Keratinocyte (primary cell): ENCODE results near the gene IWS1. TPM values are rescaled to one million over a fixed set of nuclear protein-coding genes. Genes with fewer than 3 reads are reported as not detected.

Experiments
- DNase-seq: peaks from one replicate; pipeline ENCODE4 v3.0.0-alpha.2; 2011; ENCODE audit warnings: low read depth, missing footprints, low spot score
- FAIRE-seq: peaks from 2 replicates; lab custom pipeline; 2011; peaks lifted over from hg19 to GRCh38; lab: Jason Lieb, UNC
- H2AFZ ChIP-seq: 2 replicates; pipeline ENCODE4 v1.6.0; 2012; ENCODE audit warnings: low read length, control low read depth, inconsistent platforms; ENCODE audit not compliant: control insufficient read depth
- H3K27ac ChIP-seq: 2 replicates; pipeline ENCODE4 v1.5.1; 2011; ENCODE audit warnings: low read length; ENCODE audit not compliant: control insufficient read depth, insufficient read depth
- H3K27me3 ChIP-seq: 3 replicates; pipeline ENCODE4 v1.6.0; 2011; ENCODE audit warnings: low read length; ENCODE audit not compliant: control insufficient read depth, insufficient read depth; ENCODE audit errors: extremely low read depth
- H3K36me3 ChIP-seq, 2 experiments: 2 replicates in 1 of 2; 3 replicates in 1 of 2; pipeline ENCODE4 v1.5.1; 2011; ENCODE audit warnings: low read length in 2 of 2, mild to moderate bottlenecking in 1 of 2; ENCODE audit not compliant: control insufficient read depth in 2 of 2, insufficient read depth in 2 of 2; ENCODE audit errors: extremely low read depth in 1 of 2
- H3K4me1 ChIP-seq: 3 replicates; pipeline ENCODE4 v1.5.1; 2011; ENCODE audit warnings: low read length; ENCODE audit not compliant: control insufficient read depth, insufficient read depth; ENCODE audit errors: extremely low read depth
- H3K4me2 ChIP-seq: 3 replicates; pipeline ENCODE4 v1.6.0; 2011; ENCODE audit warnings: low read depth, low read length; ENCODE audit not compliant: control insufficient read depth, insufficient read depth; ENCODE audit errors: extremely low read depth
- H3K4me3 ChIP-seq, 3 experiments: fragments of 200-600 bp in 1 of 3; sonication (generic) in 1 of 3; 2 replicates in 2 of 3; 3 replicates in 1 of 3; pipeline ENCODE4 v1.5.1; 2011 to 2016; ENCODE audit warnings: low read length in 3 of 3, mild to moderate bottlenecking in 3 of 3, control low read depth in 2 of 3, inconsistent platforms in 1 of 3, low read depth in 1 of 3, mixed read lengths in 1 of 3, mixed run types in 1 of 3, moderate library complexity in 1 of 3; ENCODE audit not compliant: control insufficient read depth in 2 of 3, insufficient read depth in 2 of 3; ENCODE audit errors: extremely low read depth in 1 of 3
- H3K79me2 ChIP-seq: 2 replicates; pipeline ENCODE4 v1.6.0; 2012; ENCODE audit warnings: low read length; ENCODE audit not compliant: control insufficient read depth, insufficient read depth
- H3K9ac ChIP-seq: 3 replicates; pipeline ENCODE4 v1.6.0; 2011; ENCODE audit warnings: low read length; ENCODE audit not compliant: control insufficient read depth, insufficient read depth; ENCODE audit errors: extremely low read depth
- H3K9me1 ChIP-seq: 3 replicates; pipeline ENCODE4 v1.6.0; 2011; ENCODE audit warnings: low read length; ENCODE audit not compliant: control insufficient read depth, insufficient read depth; ENCODE audit errors: extremely low read depth
- H3K9me3 ChIP-seq: 2 replicates; pipeline ENCODE4 v1.5.1; 2012; ENCODE audit warnings: low read depth, low read length; ENCODE audit not compliant: control insufficient read depth
- H4K20me1 ChIP-seq: 3 replicates; pipeline ENCODE4 v1.6.0; 2011; ENCODE audit warnings: low read length; ENCODE audit not compliant: control insufficient read depth, insufficient read depth; ENCODE audit errors: extremely low read depth
- CTCF ChIP-seq, 3 experiments: IDR thresholded peaks in 1 of 3; conservative IDR thresholded peaks in 1 of 3; optimal IDR thresholded peaks in 1 of 3; 2 replicates in 2 of 3; 3 replicates in 1 of 3; pipeline versions ENCODE3 to v1.5.1; 2011; ENCODE audit warnings: low read length in 3 of 3, mild to moderate bottlenecking in 3 of 3, moderate library complexity in 2 of 3, control low read depth in 1 of 3, inconsistent platforms in 1 of 3; ENCODE audit not compliant: insufficient read depth in 2 of 3; ENCODE audit errors: extremely low read depth in 1 of 3
- EZH2 ChIP-seq: IDR thresholded peaks from one replicate; pipeline ENCODE4 v1.6.1; 2012; ENCODE audit warnings: inconsistent platforms, mild to moderate bottlenecking, low read length, moderate library complexity
- dilution Hi-C: fragments of 300-500 bp; cut with MboI; formaldehyde crosslinking; loops from one replicate; pipeline ENCODE4 v1.7.0; 2020; ENCODE audit warnings: low sequenced_read_pairs; ENCODE audit not compliant: extremely low pct_ligation_motif_present
- polyA plus RNA-seq, 5 experiments: library from polyadenylated mRNA; depleted of rRNA in 3 of 5; stranded (reverse) in 3 of 5; stranded (forward) in 1 of 5; unstranded in 1 of 5; fragments of >200 nt; gene quantifications; 1 replicate in 1 of 5; 2 replicates in 3 of 5; 3 replicates in 1 of 5; pipeline versions ENCODE4 v1.2.1 to v1.2.3, GENCODE V29; 2011 to 2012; ENCODE audit warnings: missing spikeins in 2 of 5, low read depth in 1 of 5, low replicate concordance in 1 of 5

Gene IWS1
- polyA plus RNA-seq, 1 donor (not counting 4 experiments of a cell fraction or from before 2014, with no cell fraction given) = 52.0 TPM

GRCh38 chr2:127479866-127480743 is 46.2 kb downstream of the IWS1 start:
- no peak overlapping the region for H2AFZ ChIP-seq
- no peak overlapping the region for H3K27ac ChIP-seq
- no peak overlapping the region for H3K9ac ChIP-seq
- H3K9me3 ChIP-seq = no peaks in the 10 kb centered on the region
- H4K20me1 ChIP-seq = no peaks in the 10 kb centered on the region
- TF ChIP-seq EZH2 (no peak), CTCF (optimal IDR thresholded peaks at IDR 0.05 in 1 of 3, IDR thresholded peaks at IDR 0.05 in 1 of 3, conservative IDR thresholded peaks at IDR 0.05 in 1 of 3; ENCODE audit: extremely low read depth in 1 of 3, insufficient read depth in 2 of 3, low read length in 3 of 3) (no peak)
- DNase-seq (no peak), FAIRE-seq (no peak)
- H3K27me3 ChIP-seq = no peaks in the 10 kb centered on the region
- peaks cover 9 to 15% of the 10 kb centered on the region in 2 experiments for H3K36me3 ChIP-seq
- no peaks in the 10 kb centered on the region for H3K4me1 ChIP-seq
- H3K79me2 ChIP-seq = no peaks in the 10 kb centered on the region
- H3K9me1 ChIP-seq = no peaks in the 10 kb centered on the region
- dilution Hi-C loops = no loop called here
- H3K4me3 ChIP-seq = no peak overlapping the region
- no peak overlapping the region for H3K4me2 ChIP-seq

GRCh38 chr2:127479219-127479825 is 47.0 kb downstream of the IWS1 start:
- TF ChIP-seq EZH2 (no peak), CTCF (optimal IDR thresholded peaks at IDR 0.05 in 1 of 3, IDR thresholded peaks at IDR 0.05 in 1 of 3, conservative IDR thresholded peaks at IDR 0.05 in 1 of 3; ENCODE audit: extremely low read depth in 1 of 3, insufficient read depth in 2 of 3, low read length in 3 of 3) (peak in 2 of 3 experiments; percentile 61 to 66)
- Histone ChIP-seq H3K27ac (no peak overlapping the region), H2AFZ (no peak overlapping the region), H3K27me3 (no peaks in the 10 kb centered on the region), H3K79me2 (no peaks in the 10 kb centered on the region), H3K9ac (no peak overlapping the region), H3K36me3 (peaks cover 6 to 11% of the 10 kb centered on the region in 2 experiments), H4K20me1 (no peaks in the 10 kb centered on the region), H3K4me2 (no peak overlapping the region), H3K4me1 (no peaks in the 10 kb centered on the region), H3K9me1 (no peaks in the 10 kb centered on the region), H3K9me3 (no peaks in the 10 kb centered on the region), H3K4me3 (no peak overlapping the region)
- dilution Hi-C loops = no loop called here
- no peak for DNase-seq
- peak; percentile 39 for FAIRE-seq
